H1 (cell line): ENCODE data around the gene HTR2A. TPM values are rescaled to one million over a fixed set of nuclear protein-coding genes. Genes with fewer than 3 reads are reported as not detected.

Experiments
- CTCF ChIA-PET: fragments of 300-600 bp; sonication (Branson Sonifier 250); formaldehyde crosslinking; loops from one replicate; lab custom pipeline; 2021; ENCODE audit not compliant: partially characterized antibody; lab: Charles Lee
- POLR2A ChIA-PET: fragments of 300-600 bp; sonication (Branson Sonifier 250); formaldehyde crosslinking; loops from one replicate; lab custom pipeline; 2021; ENCODE audit warnings: inconsistent platforms; ENCODE audit not compliant: partially characterized antibody; lab: Charles Lee
- DNase-seq, 2 experiments: peaks; one replicate each; pipeline versions ENCODE4 v3.0.0 to v3.0.0-alpha.2; 2010 to 2022; ENCODE audit warnings: low spot score in 2 of 2, low read depth in 1 of 2, mixed read lengths in 1 of 2
- FAIRE-seq: peaks from 2 replicates; lab custom pipeline; 2011; peaks lifted over from hg19 to GRCh38; lab: Jason Lieb, UNC
- H2AFZ ChIP-seq: 2 replicates; pipeline ENCODE4 v1.8.1; 2012; ENCODE audit warnings: low read length, inconsistent platforms
- H2AK5ac ChIP-seq: 2 replicates; pipeline ENCODE4 v1.6.1; 2013; ENCODE audit warnings: low read depth, low read length
- H2BK120ac ChIP-seq: replicated peaks from 2 replicates; pipeline ENCODE3; 2013; ENCODE audit warnings: low read depth, low read length, inconsistent platforms
- H2BK12ac ChIP-seq: 2 replicates; pipeline ENCODE4 v1.6.1; 2013; ENCODE audit warnings: low read depth, low read length
- H2BK15ac ChIP-seq: 2 replicates; pipeline ENCODE4 v1.6.1; 2013; ENCODE audit warnings: low read length
- H2BK20ac ChIP-seq: 2 replicates; pipeline ENCODE4 v1.6.1; 2013; ENCODE audit warnings: low read length
- H2BK5ac ChIP-seq: 2 replicates; pipeline ENCODE4 v1.6.1; 2013; ENCODE audit warnings: low read depth, low read length
- H3K14ac ChIP-seq: 2 replicates; pipeline ENCODE4 v1.6.1; 2013; ENCODE audit warnings: inconsistent platforms; ENCODE audit not compliant: insufficient read length
- H3K18ac ChIP-seq: 2 replicates; pipeline ENCODE4 v1.6.1; 2013; ENCODE audit warnings: low read length; ENCODE audit errors: extremely low read depth
- H3K23ac ChIP-seq: 2 replicates; pipeline ENCODE4 v1.6.1; 2013; ENCODE audit warnings: inconsistent platforms; ENCODE audit not compliant: insufficient read length
- H3K23me2 ChIP-seq: 2 replicates; pipeline ENCODE4 v1.6.1; 2013; ENCODE audit warnings: low read depth, low read length
- H3K27ac ChIP-seq: 2 replicates; pipeline ENCODE4 v1.6.1; 2011; ENCODE audit warnings: low read depth, low read length, inconsistent platforms
- H3K27me3 ChIP-seq, 4 experiments: replicated peaks in 1 of 4; 1 replicate in 1 of 4; 2 replicates in 3 of 4; pipeline versions ENCODE4 v1.6.1 to v1.8.1; 2011 to 2013; ENCODE audit warnings: low read length in 3 of 4, mild to moderate bottlenecking in 3 of 4, inconsistent platforms in 2 of 4, mixed read lengths in 2 of 4, moderate library complexity in 1 of 4; ENCODE audit not compliant: control insufficient read depth in 3 of 4, insufficient read depth in 3 of 4; ENCODE audit errors: extremely low read depth in 1 of 4
- H3K36me3 ChIP-seq, 4 experiments: 2 replicates each; pipeline versions ENCODE4 v1.6.1 to v1.8.1; 2011 to 2013; ENCODE audit warnings: mild to moderate bottlenecking in 4 of 4, low read length in 3 of 4, moderate library complexity in 2 of 4, control low read depth in 1 of 4, inconsistent platforms in 1 of 4; ENCODE audit not compliant: insufficient read depth in 4 of 4, control insufficient read depth in 2 of 4
- H3K4ac ChIP-seq: replicated peaks from 2 replicates; pipeline ENCODE3; 2013; ENCODE audit warnings: low read length, low read depth, mixed read lengths, inconsistent platforms; ENCODE audit not compliant: insufficient read length
- H3K4me1 ChIP-seq, 4 experiments: replicated peaks in 1 of 4; 1 replicate in 1 of 4; 2 replicates in 3 of 4; pipeline versions ENCODE4 v1.6.1 to v1.8.1; 2011 to 2013; ENCODE audit warnings: low read length in 3 of 4, inconsistent platforms in 2 of 4, mixed read lengths in 1 of 4; ENCODE audit not compliant: insufficient read depth in 4 of 4, control insufficient read depth in 3 of 4
- H3K4me2 ChIP-seq, 2 experiments: 2 replicates each; pipeline versions ENCODE4 v1.6.1 to v1.8.1; 2011 to 2013; ENCODE audit warnings: low read depth in 2 of 2, low read length in 2 of 2, control low read depth in 1 of 2, inconsistent platforms in 1 of 2, mild to moderate bottlenecking in 1 of 2; ENCODE audit not compliant: insufficient read depth in 1 of 2
- H3K4me3 ChIP-seq, 4 experiments: fragments of 200-600, 300-600 bp in 1 of 4; sonication (generic), shearing (Covaris generic), sonication (Bioruptor Twin) in 1 of 4; 2 replicates each; pipeline versions ENCODE4 v1.5.1 to v1.8.1; 2011 to 2016; ENCODE audit warnings: low read length in 4 of 4, low read depth in 3 of 4, control low read depth in 2 of 4, inconsistent platforms in 2 of 4, mild to moderate bottlenecking in 2 of 4, mixed read lengths in 1 of 4, moderate library complexity in 1 of 4; ENCODE audit not compliant: insufficient read depth in 2 of 4; ENCODE audit errors: extremely low read depth in 1 of 4
- H3K56ac ChIP-seq: replicated peaks from 2 replicates; pipeline ENCODE3; 2013; ENCODE audit warnings: low read depth, mild to moderate bottlenecking, mixed read lengths, low read length, inconsistent platforms; ENCODE audit not compliant: insufficient read length
- H3K79me1 ChIP-seq: 2 replicates; pipeline ENCODE4 v1.6.1; 2013; ENCODE audit warnings: low read depth, low read length, control low read depth
- H3K79me2 ChIP-seq, 2 experiments: 2 replicates each; pipeline versions ENCODE4 v1.6.1 to v1.8.1; 2012 to 2013; ENCODE audit warnings: low read length in 2 of 2, mild to moderate bottlenecking in 2 of 2, inconsistent platforms in 1 of 2; ENCODE audit not compliant: insufficient read depth in 2 of 2, control insufficient read depth in 1 of 2
- H3K9ac ChIP-seq, 4 experiments: replicated peaks in 1 of 4; 1 replicate in 1 of 4; 2 replicates in 3 of 4; pipeline versions ENCODE4 v1.6.1 to v1.8.1; 2011 to 2013; ENCODE audit warnings: low read depth in 3 of 4, low read length in 3 of 4, control low read depth in 2 of 4, mild to moderate bottlenecking in 2 of 4, moderate library complexity in 2 of 4, inconsistent platforms in 1 of 4; ENCODE audit errors: extremely low read depth in 1 of 4
- H3K9me3 ChIP-seq, 2 experiments: 2 replicates each; pipeline versions ENCODE4 v1.6.1 to v1.8.1; 2012 to 2013; ENCODE audit warnings: mild to moderate bottlenecking in 2 of 2, moderate library complexity in 2 of 2, control low read depth in 1 of 2, inconsistent platforms in 1 of 2, low read depth in 1 of 2, low read length in 1 of 2, mixed read lengths in 1 of 2; ENCODE audit not compliant: insufficient read depth in 2 of 2
- H4K20me1 ChIP-seq, 2 experiments: replicated peaks in 1 of 2; 2 replicates each; pipeline versions ENCODE3 to v1.8.1; 2011 to 2013; ENCODE audit warnings: inconsistent platforms in 2 of 2, low read length in 2 of 2, mild to moderate bottlenecking in 1 of 2; ENCODE audit not compliant: insufficient read depth in 2 of 2, control insufficient read depth in 1 of 2
- H4K5ac ChIP-seq: 2 replicates; pipeline ENCODE4 v1.6.1; 2013; ENCODE audit warnings: low read length, low read depth, mixed read lengths, inconsistent platforms; ENCODE audit not compliant: insufficient read length
- H4K8ac ChIP-seq: 2 replicates; pipeline ENCODE4 v1.8.0; 2013; ENCODE audit warnings: mild to moderate bottlenecking, moderate library complexity, low read length, inconsistent platforms; ENCODE audit not compliant: insufficient read depth; ENCODE audit errors: extremely low read depth
- H4K91ac ChIP-seq: replicated peaks from 2 replicates; pipeline ENCODE3; 2013; ENCODE audit warnings: low read length, mixed read lengths, inconsistent platforms; ENCODE audit not compliant: insufficient read length
- CTCF ChIP-seq, 3 experiments: IDR thresholded peaks; 1 replicate in 2 of 3; 2 replicates in 1 of 3; pipeline versions ENCODE4 v1.5.1 to v1.6.1; 2011; ENCODE audit warnings: low read length in 3 of 3, mild to moderate bottlenecking in 3 of 3, inconsistent platforms in 2 of 3, low read depth in 1 of 3, moderate library complexity in 1 of 3; ENCODE audit not compliant: insufficient read depth in 1 of 3; ENCODE audit errors: control extremely low read depth in 1 of 3
- WGBS, 2 experiments: shearing (Covaris generic) in 1 of 2; methylation state at CpG; one replicate each; pipeline versions ENCODE4 v1.1.6 to v1.1.7; 2013 to 2015; ENCODE audit warnings: low lambda C conversion rate in 2 of 2, mixed read lengths in 2 of 2, inconsistent platforms in 1 of 2, low coverage in 1 of 2, missing lambda C conversion rate in 1 of 2; ENCODE audit not compliant: insufficient replicate concordance in 2 of 2, insufficient coverage in 1 of 2, insufficient read length in 1 of 2; ENCODE audit errors: extremely low coverage in 1 of 2, missing lambda C conversion rate in 1 of 2; 5-methylcytosine and 5-hydroxymethylcytosine counted together
- polyA plus RNA-seq, 7 experiments: library from polyadenylated mRNA; depleted of rRNA in 3 of 7; stranded (reverse) in 5 of 7; unstranded in 2 of 7; fragments of >200 nt in 5 of 7; fragments of 200-250 nt in 2 of 7; gene quantifications; 1 replicate in 5 of 7; 2 replicates in 1 of 7; 4 replicates in 1 of 7; pipeline versions ENCODE4 v1.2.1 to v1.2.3, GENCODE V29; 2011 to 2013; ENCODE audit warnings: missing spikeins in 2 of 7, mixed read lengths in 2 of 7
- total RNA-seq: library from RNA; stranded (reverse); fragmentation: NEBNext Ultra II Directional; extraction: Animal tissue kit (Norgen Biotek cat#: 25700); gene quantifications from 2 replicates; pipeline ENCODE4 v1.2.1, GENCODE V29; 2021

The HTR2A gene
- total and polyA plus RNA-seq, 2 of the 8 experiments (the other 6 are each of a cell fraction or from before 2014, with no cell fraction given) = not detected

- Histone ChIP-seq H3K4me1 (peaks cover 0 to 3% (median under 1%) of the 10 kb centered on the region in 4 experiments; a peak in 1 of 7 replicates), H4K91ac (no peak overlapping the region), H3K18ac (0 out of 2 replicates have a peak overlapping the region, but pooled peaks have one; percentile 84), H2AFZ (peak overlapping the region; percentile 93), H4K8ac (no peak overlapping the region), H2BK15ac (no peak overlapping the region), H3K27me3 (no peaks in the 10 kb centered on the region; a peak in 1 of 7 replicates), H3K4me3 (peak overlapping the region; percentile 63 to 90 (median 66); a peak in 7 of 8 replicates), H3K56ac (no peak overlapping the region), H3K23ac (no peak overlapping the region), H2BK120ac (no peak overlapping the region), H3K36me3 (no peaks in the 10 kb centered on the region; a peak in 1 of 8 replicates), H3K27ac (no peak overlapping the region), H3K23me2 (peaks cover 4% of the 10 kb centered on the region; the same call in 1 of the 2 replicates), H3K79me2 (no peaks in the 10 kb centered on the region), H4K20me1 (no peaks in the 10 kb centered on the region), H3K4ac (no peak overlapping the region), H3K14ac (no peak overlapping the region), H3K4me2 (peak overlapping the region; percentile 63 to 65), H2BK20ac (no peak overlapping the region), H3K9ac (peak overlapping the region in 3 of 4 experiments; percentile 17 to 45 (median 35); a peak in 4 of 7 replicates), H2BK5ac (peak overlapping the region; percentile 45; the same call in 1 of the 2 replicates), H4K5ac (no peak overlapping the region), H3K9me3 (no peaks in the 10 kb centered on the region), H2AK5ac (no peak overlapping the region), H3K79me1 (no peaks in the 10 kb centered on the region), H2BK12ac (0 out of 2 replicates have a peak overlapping the region, but pooled peaks have one; percentile 61)
- POLR2A ChIA-PET = no interaction called here
- FAIRE-seq = no peak
- CTCF ChIA-PET = interaction anchor here (1.1 to 1.2 kb wide), 2 partner anchors 12 to 33 kb away, joined by 3 read pairs; no protein-coding TSS in a partner anchor
- DNase-seq = no peak
- no peak for TF ChIP-seq CTCF (IDR thresholded peaks at IDR 0.05; ENCODE audit: control extremely low read depth in 1 of 3, insufficient read depth in 1 of 3, low read depth in 1 of 3, low read length in 3 of 3)
- WGBS, 2 experiments = 65% methylated on average over 8 of the region's 9 CpGs; no CpG with 5 or more reads in 1 of the 2 experiments
Measured at GRCh38 chr13:46797501-46798237, 99.2 kb downstream of the HTR2A start.
